HG03354 (cell line): ENCODE results near the gene CDC42EP5.

Experiments
- ATAC-seq: cut with Tn5 transposase; IDR thresholded peaks from one replicate; pipeline ENCODE4 v1.9.1; 2021; ENCODE audit warnings: mild to moderate bottlenecking; ENCODE audit not compliant: unreplicated experiment, poor library complexity, severe bottlenecking

Gene CDC42EP5

DNA sequence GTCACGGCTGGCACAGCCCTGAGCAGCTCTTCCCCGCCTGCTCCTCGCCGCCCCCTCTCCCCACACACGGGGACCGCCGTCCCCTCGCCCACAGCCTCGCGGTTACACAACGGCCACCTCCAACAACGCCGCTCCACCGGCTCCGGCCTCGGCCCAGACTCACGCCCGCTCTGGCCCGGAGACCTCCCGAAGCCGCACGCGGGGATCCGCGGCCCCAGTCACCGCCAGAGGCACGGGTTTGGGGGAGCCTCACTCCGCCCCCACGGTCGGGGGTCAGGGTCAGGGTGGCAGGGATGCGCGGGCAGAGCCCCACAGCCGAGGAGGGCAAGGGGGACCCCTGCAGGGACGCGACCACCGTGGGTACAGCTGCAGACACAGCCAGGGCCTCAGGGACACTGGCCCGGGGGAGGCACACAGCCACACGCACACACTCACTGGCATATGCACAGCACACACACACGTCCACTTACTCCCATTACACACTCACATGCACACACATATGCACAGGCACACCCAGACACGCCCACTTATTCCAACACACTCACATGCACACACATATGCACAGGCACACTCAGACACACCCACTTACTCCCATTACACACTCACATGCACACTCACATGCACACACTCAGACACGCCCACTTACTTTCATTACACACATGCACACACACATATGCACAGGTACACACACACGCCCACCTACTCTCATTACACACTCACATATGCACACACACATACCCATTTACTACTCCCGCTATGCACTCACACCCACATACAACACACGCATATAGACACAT, 56.2 kb downstream of the CDC42EP5 start:
- ATAC-seq: no peak

DNA sequence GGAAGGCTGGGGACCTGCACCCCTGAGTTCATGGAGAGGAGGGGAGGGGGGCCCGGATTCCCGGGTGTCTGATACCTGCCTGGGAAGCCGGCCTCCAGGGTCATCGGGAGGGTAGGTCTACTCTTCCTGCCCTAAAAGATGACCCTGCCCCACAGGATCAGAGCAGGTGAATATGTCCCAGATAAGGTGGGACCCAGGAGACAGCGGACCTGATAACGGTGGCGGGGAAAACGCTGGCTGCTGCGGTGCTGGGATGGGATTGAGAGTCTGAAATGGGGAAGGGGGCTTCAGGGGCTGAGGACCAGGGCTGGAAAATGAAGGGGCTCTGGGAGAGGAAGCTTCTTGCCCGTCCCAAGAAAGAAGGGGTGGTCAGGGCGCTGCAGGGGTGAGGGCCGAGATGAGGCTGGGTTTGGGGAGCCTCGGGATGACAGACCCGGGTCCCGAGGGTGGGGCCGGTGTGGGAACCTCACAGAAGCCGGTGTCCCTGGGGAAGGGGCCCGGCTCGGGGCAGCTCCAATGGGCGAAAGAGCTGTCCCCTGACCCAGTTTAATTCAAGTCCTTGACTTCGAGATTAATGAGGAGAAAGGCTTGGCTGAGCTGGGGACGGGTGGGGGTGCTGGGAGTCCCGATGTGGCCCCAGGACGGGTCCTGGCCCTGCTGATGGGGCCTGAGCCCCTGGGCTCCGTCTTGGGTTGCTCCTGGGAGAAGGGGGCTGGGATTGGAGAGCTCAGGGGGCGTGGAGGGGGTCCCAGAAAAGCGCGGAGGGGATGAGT, 57.0 kb downstream of the CDC42EP5 start:
- ATAC-seq: no peak

DNA sequence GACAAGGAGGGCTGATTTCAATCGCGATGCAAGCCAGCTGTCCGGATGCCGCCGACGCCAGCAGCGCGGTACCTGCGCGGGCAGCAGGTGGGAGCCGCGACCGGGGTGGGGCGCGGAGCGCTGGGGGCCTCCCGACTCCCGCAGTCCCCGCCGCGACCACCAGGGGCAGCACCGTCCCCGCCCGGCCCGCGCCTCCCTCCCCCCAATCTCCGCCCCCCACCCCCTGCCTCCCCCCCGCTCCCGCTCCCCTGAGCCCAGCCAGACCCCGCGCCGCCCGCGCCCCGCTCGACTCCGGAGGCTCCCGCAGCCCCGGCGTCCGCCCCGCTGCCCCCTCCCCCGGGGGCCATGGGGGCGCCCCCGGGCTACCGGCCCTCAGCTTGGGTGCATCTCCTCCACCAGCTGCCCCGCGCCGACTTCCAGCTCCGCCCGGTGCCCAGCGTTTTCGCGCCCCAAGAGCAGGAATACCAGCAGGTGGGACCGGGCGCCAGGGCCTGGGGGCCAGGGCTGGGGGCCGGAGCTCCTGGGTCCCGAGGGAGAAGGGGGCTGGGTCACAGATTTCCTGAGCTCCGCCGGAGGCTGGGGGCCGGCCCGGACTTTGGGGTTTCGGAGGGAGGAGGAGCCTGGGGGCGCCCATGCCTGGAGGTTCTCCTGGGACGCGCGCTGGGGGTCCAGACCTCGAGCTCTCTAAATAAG, 57.7 kb downstream of the CDC42EP5 start, which contains the start of gene TTYH1:
TTYH1 (plus strand) TSS at position 257 of the 693 bp plus-strand sequence; CDS start at position 346, 89 bp downstream.
- ATAC-seq: no peak
